WERI-Rb-1 (cell line): Measurements from ENCODE around the gene CYP2F1.
A peak's percentile ranks its signal among the peaks of the same experiment; 100 is the strongest.

Source experiments
- DNase-seq: peaks from one replicate; pipeline ENCODE4 v3.0.0-alpha.2; 2020
- H3K27ac ChIP-seq: fragments of 250-450 bp; sonication (Bioruptor Pico); 2 replicates; pipeline ENCODE4 v1.5.1; 2020; ENCODE audit warnings: mild to moderate bottlenecking, moderate library complexity
- H3K27me3 ChIP-seq: fragments of 250-450 bp; sonication (Bioruptor Pico); 2 replicates; pipeline ENCODE4 v1.5.1; 2021; ENCODE audit warnings: mild to moderate bottlenecking, low read depth, moderate library complexity; ENCODE audit not compliant: insufficient read depth, severe bottlenecking
- H3K36me3 ChIP-seq: fragments of 250-450 bp; sonication (Bioruptor Pico); 2 replicates; pipeline ENCODE4 v1.5.1; 2020; ENCODE audit warnings: mild to moderate bottlenecking, moderate library complexity
- H3K4me3 ChIP-seq: 2 replicates; pipeline ENCODE4 v1.5.1; 2011; ENCODE audit warnings: low read depth, mild to moderate bottlenecking, control low read depth, low read length
- H3K9me3 ChIP-seq: fragments of 250-450 bp; sonication (Bioruptor Pico); 2 replicates; pipeline ENCODE4 v1.5.1; 2021; ENCODE audit warnings: mild to moderate bottlenecking, moderate library complexity; ENCODE audit not compliant: severe bottlenecking
- TF ChIP-seq, protein P1 (sequence below): IDR thresholded peaks from 2 replicates; pipeline ENCODE4 v1.5.1; 2011; ENCODE audit warnings: low read depth, mild to moderate bottlenecking, control low read depth, inconsistent platforms, low read length

CYP2F1 gene

DNA sequence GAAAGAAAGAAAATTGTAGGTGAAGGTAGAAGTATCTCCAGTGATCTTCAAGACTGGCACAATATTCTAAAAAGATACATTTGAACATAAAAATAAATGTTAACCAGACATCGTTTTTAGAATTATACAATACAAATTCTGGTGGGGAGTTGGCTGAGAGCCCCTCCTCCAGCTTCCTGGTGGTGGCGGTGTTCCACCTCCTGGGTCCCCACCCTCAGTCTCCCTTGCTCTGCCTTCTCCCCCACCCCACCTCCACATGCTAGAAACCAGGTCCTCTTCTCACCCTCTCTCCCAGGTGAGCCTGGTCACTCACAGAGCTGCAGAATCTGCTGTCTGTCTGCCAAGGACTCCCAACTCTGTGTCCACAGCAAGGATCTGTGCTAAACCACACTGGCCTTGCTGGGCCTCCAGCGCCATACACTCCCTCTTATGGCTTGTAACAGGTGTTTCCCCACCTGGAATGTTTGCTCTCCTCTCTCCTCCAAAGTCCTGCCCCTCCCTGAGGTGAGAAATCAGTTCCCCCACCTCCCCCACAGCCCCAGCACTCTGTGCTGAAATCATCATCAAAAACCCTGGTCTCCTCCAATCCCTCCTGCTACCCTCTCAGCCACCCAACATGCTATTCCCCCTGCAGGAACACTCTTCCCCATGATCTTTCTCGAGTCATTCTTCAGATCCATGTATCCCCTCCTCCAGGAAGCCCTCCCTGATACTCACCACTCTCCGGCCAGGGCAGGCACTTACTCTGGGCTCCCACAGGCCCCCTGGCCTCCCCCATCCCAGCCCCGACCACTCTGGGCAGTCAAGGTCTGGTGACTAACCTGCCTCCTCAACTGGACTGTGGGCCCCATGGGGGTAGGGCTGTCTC, 58.3 kb downstream of the CYP2F1 start:
- no peak for DNase-seq
- Histone ChIP-seq H3K36me3 (no peaks in the 10 kb centered on the region), H3K9me3 (no peaks in the 10 kb centered on the region), H3K4me3 (no peak overlapping the region), H3K27ac (no peak overlapping the region), H3K27me3 (no peaks in the 10 kb centered on the region)
- TF ChIP-seq, protein P1, sequence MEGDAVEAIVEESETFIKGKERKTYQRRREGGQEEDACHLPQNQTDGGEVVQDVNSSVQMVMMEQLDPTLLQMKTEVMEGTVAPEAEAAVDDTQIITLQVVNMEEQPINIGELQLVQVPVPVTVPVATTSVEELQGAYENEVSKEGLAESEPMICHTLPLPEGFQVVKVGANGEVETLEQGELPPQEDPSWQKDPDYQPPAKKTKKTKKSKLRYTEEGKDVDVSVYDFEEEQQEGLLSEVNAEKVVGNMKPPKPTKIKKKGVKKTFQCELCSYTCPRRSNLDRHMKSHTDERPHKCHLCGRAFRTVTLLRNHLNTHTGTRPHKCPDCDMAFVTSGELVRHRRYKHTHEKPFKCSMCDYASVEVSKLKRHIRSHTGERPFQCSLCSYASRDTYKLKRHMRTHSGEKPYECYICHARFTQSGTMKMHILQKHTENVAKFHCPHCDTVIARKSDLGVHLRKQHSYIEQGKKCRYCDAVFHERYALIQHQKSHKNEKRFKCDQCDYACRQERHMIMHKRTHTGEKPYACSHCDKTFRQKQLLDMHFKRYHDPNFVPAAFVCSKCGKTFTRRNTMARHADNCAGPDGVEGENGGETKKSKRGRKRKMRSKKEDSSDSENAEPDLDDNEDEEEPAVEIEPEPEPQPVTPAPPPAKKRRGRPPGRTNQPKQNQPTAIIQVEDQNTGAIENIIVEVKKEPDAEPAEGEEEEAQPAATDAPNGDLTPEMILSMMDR = peak; percentile 25; the same call in 1 of the 2 replicates

DNA sequence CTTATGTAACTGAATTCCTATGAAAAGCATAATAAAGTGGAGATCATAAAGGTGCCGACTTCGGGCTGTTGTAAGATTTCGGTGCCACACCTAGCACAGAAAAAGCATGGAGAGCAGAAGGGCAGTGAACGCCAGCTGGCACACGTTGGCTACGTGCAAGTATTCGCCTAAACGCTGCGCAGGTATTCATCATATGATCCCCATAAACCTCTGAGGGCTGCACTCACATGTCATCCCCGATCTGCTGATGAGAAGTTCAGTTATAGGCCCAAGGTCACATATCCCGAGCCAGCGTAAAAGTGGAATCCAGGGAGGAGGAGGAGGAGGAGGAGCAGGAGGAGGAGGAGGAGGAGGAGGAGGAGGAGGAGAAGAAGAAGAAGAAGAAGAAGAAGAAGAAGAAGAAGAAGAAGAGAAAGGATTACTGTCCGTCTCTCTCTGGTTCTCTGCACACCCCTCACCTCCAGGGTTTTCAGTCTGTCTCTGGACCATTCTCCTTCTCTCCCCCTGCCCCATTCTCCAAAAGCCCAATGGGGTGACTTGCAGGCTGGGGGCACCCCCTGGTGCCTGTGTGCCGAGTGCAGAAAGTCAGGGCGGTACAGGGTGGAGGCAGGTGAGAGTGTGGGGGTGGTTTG, 60.2 kb downstream of the CYP2F1 start:
- DNase-seq = no peak
- H3K27me3 ChIP-seq = no peaks in the 10 kb centered on the region

DNA sequence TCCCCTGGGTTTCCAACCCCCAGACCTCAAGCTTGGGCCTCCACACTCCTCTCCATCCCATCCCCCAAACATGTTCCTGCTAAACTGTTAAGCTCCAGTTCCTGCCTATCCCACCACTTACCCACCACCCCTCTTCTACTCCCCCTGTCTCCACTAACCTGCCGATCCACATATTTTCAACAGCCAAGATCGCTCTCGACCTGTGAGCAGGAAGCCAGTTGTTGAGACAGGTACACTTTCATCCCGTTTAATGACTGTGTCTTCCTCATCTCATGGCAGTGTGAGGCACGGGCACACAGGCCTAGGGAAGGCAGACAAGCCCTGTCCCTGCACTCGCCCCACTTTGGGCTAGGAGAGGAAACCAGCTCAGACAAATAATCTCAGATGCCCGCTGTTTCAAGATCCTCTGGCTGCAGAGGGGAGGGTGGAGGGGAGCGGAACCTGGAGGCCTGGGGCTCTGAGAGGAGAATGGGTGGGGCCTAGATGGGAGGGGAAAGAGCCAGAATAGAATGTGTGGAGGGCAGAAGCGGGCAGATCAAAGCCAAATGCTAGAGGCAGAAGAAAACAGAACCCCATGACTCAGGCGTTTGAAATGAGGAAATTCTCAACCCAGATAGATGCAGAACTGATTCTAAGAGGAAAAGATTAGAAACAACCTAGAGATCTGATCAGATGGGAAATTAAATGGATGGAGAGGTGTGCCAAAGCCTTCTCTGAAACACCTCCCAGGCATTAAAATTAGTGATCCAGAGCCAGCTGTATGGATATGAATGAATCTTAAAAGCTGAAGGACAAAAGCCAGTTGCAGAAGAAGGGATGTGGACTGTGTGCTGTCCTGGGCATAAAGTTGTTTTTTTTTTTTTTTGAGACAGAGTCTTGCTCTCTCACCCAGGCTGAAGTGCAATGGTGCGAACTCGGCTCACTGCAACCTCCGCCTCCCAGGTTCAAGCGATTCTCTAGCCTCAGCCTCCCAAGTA, 61.9 kb downstream of the CYP2F1 start:
- no peak for DNase-seq
- Histone ChIP-seq H3K27me3 (no peaks in the 10 kb centered on the region), H3K4me3 (no peak overlapping the region), H3K9me3 (peaks cover 3% of the 10 kb centered on the region), H3K27ac (no peak overlapping the region), H3K36me3 (no peaks in the 10 kb centered on the region)
- TF ChIP-seq, protein P1 = no peak

More for the DNA sequence above, 60.2 kb downstream of the CYP2F1 start:
- peaks cover 1% of the 10 kb centered on the region for H3K9me3 ChIP-seq
- H3K36me3 ChIP-seq = no peaks in the 10 kb centered on the region
- no peak overlapping the region for H3K27ac ChIP-seq
- H3K4me3 ChIP-seq = no peak overlapping the region
- TF ChIP-seq, protein P1 = no peak
